Nephron progenitor cell (in vitro differentiated cells): ENCODE results near the gene BTAF1.

ENCODE experiments used
- DNase-seq: peaks from one replicate; pipeline ENCODE4 v3.0.0; 2021
- H3K27ac Mint-ChIP-seq: 2 replicates; pipeline ENCODE4 v1.8.0; 2021; ENCODE audit warnings: mild to moderate bottlenecking, moderate library complexity, mixed read lengths
- H3K27me3 Mint-ChIP-seq: 2 replicates; pipeline ENCODE4 v1.8.0; 2021; ENCODE audit warnings: mild to moderate bottlenecking, low read depth, mixed read lengths; ENCODE audit not compliant: poor library complexity
- H3K36me3 Mint-ChIP-seq: 2 replicates; pipeline ENCODE4 v1.8.0; 2021; ENCODE audit warnings: low read depth, mixed read lengths
- H3K4me1 Mint-ChIP-seq: 2 replicates; pipeline ENCODE4 v1.8.0; 2021; ENCODE audit warnings: mixed read lengths
- H3K4me3 Mint-ChIP-seq: 2 replicates; pipeline ENCODE4 v1.8.0; 2021; ENCODE audit warnings: mild to moderate bottlenecking, moderate library complexity, mixed read lengths
- H3K9me3 Mint-ChIP-seq: 2 replicates; pipeline ENCODE4 v1.8.0; 2021; ENCODE audit warnings: mild to moderate bottlenecking, moderate library complexity, mixed read lengths
- CTCF ChIP-seq: fragments of 200-600 bp; sonication (generic); IDR thresholded peaks from 2 replicates; pipeline ENCODE4 v1.5.0; 2021; ENCODE audit warnings: antibody characterized with exemption

BTAF1 gene

GRCh38 chr10:91935886-91936285 is 12.3 kb downstream of the BTAF1 start:
- no peak overlapping the region for H3K4me3 Mint-ChIP-seq
- peaks cover 69% of the 10 kb centered on the region for H3K36me3 Mint-ChIP-seq
- H3K27me3 Mint-ChIP-seq: no peaks in the 10 kb centered on the region
- no peak for TF ChIP-seq CTCF
- H3K9me3 Mint-ChIP-seq: no peaks in the 10 kb centered on the region
- no peak overlapping the region for H3K27ac Mint-ChIP-seq
- H3K4me1 Mint-ChIP-seq: peaks cover 5% of the 10 kb centered on the region
- no peak for DNase-seq

DNA sequence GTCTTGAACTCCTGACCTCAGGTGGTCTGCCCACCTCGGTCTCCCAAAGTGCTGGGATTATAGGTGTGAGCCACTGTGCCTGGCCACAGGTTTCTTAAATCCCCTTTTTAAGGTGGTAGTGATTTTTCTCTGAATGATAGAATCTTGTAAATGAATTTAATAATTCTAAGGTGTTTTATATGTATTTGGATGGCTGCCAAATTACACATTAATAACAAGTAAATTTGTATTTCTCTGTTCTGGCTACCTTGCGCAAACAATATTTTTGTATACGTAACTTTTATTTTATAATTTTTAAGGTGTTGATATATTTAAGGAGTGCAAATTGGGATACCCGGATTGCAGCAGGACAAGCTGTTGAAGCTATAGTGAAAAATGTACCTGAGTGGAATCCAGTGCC is 16.1 kb downstream of the BTAF1 start:
- no peak overlapping the region for H3K27ac Mint-ChIP-seq
- TF ChIP-seq CTCF: no peak
- no peaks in the 10 kb centered on the region for H3K27me3 Mint-ChIP-seq
- DNase-seq: no peak
- no peak overlapping the region for H3K4me3 Mint-ChIP-seq
- no peaks in the 10 kb centered on the region for H3K9me3 Mint-ChIP-seq
- no peaks in the 10 kb centered on the region for H3K4me1 Mint-ChIP-seq
- peaks cover 74% of the 10 kb centered on the region for H3K36me3 Mint-ChIP-seq

GRCh38 chr10:91941426-91941825 is 17.9 kb downstream of the BTAF1 start:
- DNase-seq: no peak
- Mint-ChIP-seq H3K27ac (no peak overlapping the region), H3K9me3 (no peaks in the 10 kb centered on the region), H3K4me1 (no peaks in the 10 kb centered on the region), H3K4me3 (no peak overlapping the region), H3K27me3 (no peaks in the 10 kb centered on the region), H3K36me3 (peaks cover 74% of the 10 kb centered on the region)
- no peak for TF ChIP-seq CTCF

DNA sequence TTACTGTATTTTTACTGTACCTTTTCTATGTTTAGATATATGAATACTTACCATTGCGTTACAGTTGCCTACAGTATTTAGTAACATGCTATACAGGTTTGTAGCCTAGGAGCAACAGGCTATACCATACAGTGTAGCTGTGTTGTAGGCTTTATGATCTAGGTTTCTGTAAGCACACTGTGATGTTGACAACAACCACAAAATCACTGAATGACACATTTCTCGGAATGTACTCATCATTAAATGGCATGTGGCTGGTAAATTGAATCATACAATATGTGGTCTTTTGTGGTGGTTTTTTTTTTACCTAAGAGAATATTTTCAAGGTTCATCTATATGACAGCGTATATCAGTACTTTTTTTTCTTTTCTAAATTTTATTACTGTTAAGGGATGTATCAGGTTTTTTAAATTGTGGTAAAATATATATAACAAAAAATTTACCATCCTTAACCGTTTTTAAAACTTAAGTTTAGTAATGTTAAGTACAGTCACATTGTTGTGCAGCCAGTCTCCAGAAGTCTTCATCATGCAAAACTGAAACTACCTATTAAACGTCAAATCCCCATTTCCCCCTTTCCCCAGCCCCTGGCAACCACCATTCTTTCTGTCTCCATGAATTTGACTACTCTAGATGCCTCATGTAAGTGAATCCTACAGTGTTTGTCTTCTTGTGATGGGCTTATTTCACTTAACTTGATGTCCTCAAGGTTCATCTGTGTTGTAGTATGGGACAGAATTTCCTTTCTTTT is 21.5 kb downstream of the BTAF1 start:
- no peak for DNase-seq
- Mint-ChIP-seq H3K9me3 (no peaks in the 10 kb centered on the region), H3K4me1 (no peaks in the 10 kb centered on the region), H3K27ac (no peak overlapping the region), H3K27me3 (no peaks in the 10 kb centered on the region), H3K36me3 (peaks cover 79% of the 10 kb centered on the region), H3K4me3 (no peak overlapping the region)
- TF ChIP-seq CTCF: no peak

DNA sequence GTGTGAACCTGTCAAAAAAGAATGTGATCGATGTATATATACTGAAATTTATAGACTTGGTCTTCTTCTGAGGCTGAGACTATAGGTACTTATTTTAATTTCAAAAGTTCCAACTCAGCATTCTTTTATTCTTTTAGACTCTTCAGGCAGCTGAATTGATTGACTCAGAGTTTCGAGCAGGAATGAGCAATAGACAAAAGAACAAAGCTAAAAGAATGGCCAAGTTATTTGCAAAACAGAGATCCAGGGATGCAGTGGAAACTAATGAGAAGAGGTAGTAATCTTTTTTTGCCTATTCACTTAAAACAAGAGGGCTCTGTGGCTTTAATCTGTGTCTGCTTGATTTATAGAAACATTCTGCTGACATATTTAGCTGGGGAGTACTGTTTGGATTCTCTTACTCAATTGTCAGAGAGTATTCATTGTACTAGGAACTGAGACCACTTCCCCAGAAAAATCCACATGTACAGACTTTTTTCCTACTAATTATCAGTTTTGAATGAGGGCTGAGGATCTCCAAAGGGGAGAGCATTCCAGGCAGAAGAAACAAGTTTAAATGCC is 30.1 kb downstream of the BTAF1 start:
- no peaks in the 10 kb centered on the region for H3K27me3 Mint-ChIP-seq
- H3K4me3 Mint-ChIP-seq: no peak overlapping the region
- no peak overlapping the region for H3K27ac Mint-ChIP-seq
- no peaks in the 10 kb centered on the region for H3K4me1 Mint-ChIP-seq
- H3K36me3 Mint-ChIP-seq: peaks cover 85% of the 10 kb centered on the region
- no peak for TF ChIP-seq CTCF
- no peak for DNase-seq
- no peaks in the 10 kb centered on the region for H3K9me3 Mint-ChIP-seq

GRCh38 chr10:91955114-91955513 is 31.5 kb downstream of the BTAF1 start:
- Mint-ChIP-seq H3K4me3 (no peak overlapping the region), H3K9me3 (no peaks in the 10 kb centered on the region), H3K36me3 (peaks cover 85% of the 10 kb centered on the region), H3K4me1 (no peaks in the 10 kb centered on the region), H3K27ac (no peak overlapping the region), H3K27me3 (no peaks in the 10 kb centered on the region)
- TF ChIP-seq CTCF: no peak
- no peak for DNase-seq
